Endodermal cell (in vitro differentiated cells): Measurements from ENCODE around the gene YWHAQ. TPM values are rescaled to one million over a fixed set of nuclear protein-coding genes. Genes with fewer than 3 reads are reported as not detected.

Experiments used
- DNase-seq: peaks from one replicate; pipeline ENCODE4 v3.0.0-alpha.2; 2017
- H3K27ac ChIP-seq: 2 replicates; pipeline ENCODE4 v1.5.1; 2013; ENCODE audit warnings: mild to moderate bottlenecking, low read depth, low read length, moderate library complexity
- H3K27me3 ChIP-seq: 2 replicates; pipeline ENCODE4 v1.6.1; 2013; ENCODE audit warnings: mild to moderate bottlenecking, low read length, moderate library complexity; ENCODE audit not compliant: insufficient read depth, control insufficient read depth, poor library complexity, severe bottlenecking
- H3K36me3 ChIP-seq: 2 replicates; pipeline ENCODE4 v1.7.0; 2013; ENCODE audit warnings: mild to moderate bottlenecking, low read length, moderate library complexity; ENCODE audit not compliant: control insufficient read depth, insufficient read depth
- H3K4me1 ChIP-seq: one replicate; pipeline ENCODE4 v1.7.0; 2013; ENCODE audit warnings: low read length; ENCODE audit not compliant: control insufficient read depth, insufficient read depth
- H3K4me3 ChIP-seq: 2 replicates; pipeline ENCODE4 v1.5.1; 2013; ENCODE audit warnings: mild to moderate bottlenecking, low read length, moderate library complexity
- H3K9ac ChIP-seq: 2 replicates; pipeline ENCODE4 v1.6.1; 2013; ENCODE audit warnings: mild to moderate bottlenecking, low read length, moderate library complexity; ENCODE audit not compliant: poor library complexity, severe bottlenecking; ENCODE audit errors: extremely low read depth
- H3K9me3 ChIP-seq: 2 replicates; pipeline ENCODE4 v1.6.1; 2013; ENCODE audit warnings: mild to moderate bottlenecking, low read length, moderate library complexity; ENCODE audit not compliant: control insufficient read depth
- H3K27ac Mint-ChIP-seq: 2 replicates; pipeline ENCODE4 v1.8.0; 2020; ENCODE audit warnings: mixed read lengths
- H3K27me3 Mint-ChIP-seq: 2 replicates; pipeline ENCODE4 v1.8.0; 2021; ENCODE audit warnings: mild to moderate bottlenecking, mixed read lengths; ENCODE audit not compliant: insufficient read depth
- H3K36me3 Mint-ChIP-seq: 2 replicates; pipeline ENCODE4 v1.8.0; 2020; ENCODE audit warnings: low read depth, mixed read lengths
- H3K4me1 Mint-ChIP-seq: 2 replicates; pipeline ENCODE4 v1.8.0; 2020; ENCODE audit warnings: mixed read lengths
- H3K4me3 Mint-ChIP-seq: 2 replicates; pipeline ENCODE4 v1.8.0; 2020; ENCODE audit warnings: mild to moderate bottlenecking, moderate library complexity, mixed read lengths
- H3K9me3 Mint-ChIP-seq: 2 replicates; pipeline ENCODE4 v1.8.0; 2020; ENCODE audit warnings: mild to moderate bottlenecking, mixed read lengths
- CTCF ChIP-seq: fragments of 200-600 bp; sonication (generic); conservative IDR thresholded peaks from 2 replicates; pipeline ENCODE4 v1.5.0; 2021; ENCODE audit warnings: antibody characterized with exemption, mild to moderate bottlenecking
- WGBS, 2 experiments: methylation state at CpG; one replicate each; pipeline versions ENCODE4 v1.1.5 to v1.1.7; 2013; ENCODE audit warnings: missing lambda C conversion rate in 2 of 2, mixed read lengths in 1 of 2; ENCODE audit not compliant: insufficient coverage in 1 of 2, insufficient read length in 1 of 2; 5-methylcytosine and 5-hydroxymethylcytosine counted together
- total RNA-seq, 2 donors: library from RNA; stranded (reverse); fragmentation: NEBNext Ultra II Directional in 1 of 2; extraction: Animal tissue kit (Norgen Biotek cat#: 25700) in 1 of 2; gene quantifications; 2 replicates in 1 of 2; 3 replicates in 1 of 2; pipeline ENCODE4 v1.2.1, GENCODE V29; 2021

Gene YWHAQ
- total RNA-seq, 2 donors from 2014 or later: 357 to 374 TPM

GRCh38 chr2:9545502-9545901, 85.3 kb downstream of the YWHAQ start:
- no peak for TF ChIP-seq CTCF
- Histone ChIP-seq H3K27me3 (no peaks in the 10 kb centered on the region), H3K27ac (no peak overlapping the region), H3K36me3 (peaks cover 22% of the 10 kb centered on the region), H3K9ac (no peak overlapping the region), H3K9me3 (no peaks in the 10 kb centered on the region), H3K4me1 (no peaks in the 10 kb centered on the region), H3K4me3 (no peak overlapping the region)
- WGBS, 2 experiments: 91 to 96% methylated on average over 4 to 5 of the region's 5 CpGs
- Mint-ChIP-seq H3K9me3 (no peaks in the 10 kb centered on the region), H3K36me3 (peaks cover 17% of the 10 kb centered on the region), H3K27ac (no peak overlapping the region), H3K27me3 (no peaks in the 10 kb centered on the region), H3K4me3 (no peak overlapping the region), H3K4me1 (peaks cover 23% of the 10 kb centered on the region)
- no peak for DNase-seq

DNA sequence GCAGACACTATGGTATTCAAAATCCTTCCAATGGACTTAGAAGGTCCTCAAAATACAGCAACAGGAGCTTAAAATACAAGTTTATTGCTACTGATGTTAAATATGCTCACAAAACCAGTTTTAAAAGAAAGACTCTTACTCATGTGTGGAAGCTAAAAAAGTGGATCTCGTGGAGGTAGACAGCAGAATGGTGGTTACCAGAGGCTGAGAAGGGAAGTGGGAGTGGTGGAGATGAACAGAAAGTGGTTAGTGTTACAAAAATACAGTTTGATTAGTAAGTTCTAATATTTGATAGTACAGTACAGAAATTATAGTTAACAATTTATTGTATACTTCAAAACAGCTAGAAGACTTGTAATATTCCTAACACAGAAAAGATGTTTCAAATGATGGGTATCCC, 87.2 kb downstream of the YWHAQ start:
- Mint-ChIP-seq H3K27me3 (no peaks in the 10 kb centered on the region), H3K9me3 (no peaks in the 10 kb centered on the region), H3K27ac (no peak overlapping the region), H3K36me3 (peaks cover 17% of the 10 kb centered on the region), H3K4me3 (no peak overlapping the region), H3K4me1 (peaks cover 14% of the 10 kb centered on the region)
- Histone ChIP-seq H3K9me3 (no peaks in the 10 kb centered on the region), H3K27ac (no peak overlapping the region), H3K4me1 (no peaks in the 10 kb centered on the region), H3K4me3 (no peak overlapping the region), H3K9ac (no peak overlapping the region), H3K27me3 (no peaks in the 10 kb centered on the region), H3K36me3 (peaks cover 37% of the 10 kb centered on the region)
- DNase-seq: no peak
- no peak for TF ChIP-seq CTCF
- WGBS, 2 experiments: 93 to 100% methylated on average over 1 of the region's 1 CpG

- Histone ChIP-seq H3K4me1 (no peaks in the 10 kb centered on the region), H3K36me3 (peaks cover 54% of the 10 kb centered on the region), H3K27me3 (no peaks in the 10 kb centered on the region), H3K9ac (no peak overlapping the region), H3K27ac (no peak overlapping the region), H3K9me3 (no peaks in the 10 kb centered on the region), H3K4me3 (no peak overlapping the region)
- WGBS, 2 experiments: 91% methylated on average over 4 of the region's 5 CpGs; no CpG with 5 or more reads in 1 of the 2 experiments
- H3K27me3 Mint-ChIP-seq: no peaks in the 10 kb centered on the region
- H3K4me3 Mint-ChIP-seq: no peak overlapping the region
- no peak for TF ChIP-seq CTCF
- no peak overlapping the region for H3K27ac Mint-ChIP-seq
- peaks cover 2% of the 10 kb centered on the region for H3K4me1 Mint-ChIP-seq
- H3K36me3 Mint-ChIP-seq: peaks cover 28% of the 10 kb centered on the region
- no peak for DNase-seq
- no peaks in the 10 kb centered on the region for H3K9me3 Mint-ChIP-seq
Observed at GRCh38 chr2:9539531-9539930, 91.3 kb downstream of the YWHAQ start.
